Sigmoid colon (tissue), 4 donors: ENCODE results near the gene RIMBP2.

ENCODE experiments used
- CTCF ChIP-seq, 4 experiments: fragments of 450-650 bp in 3 of 4; fragments of 200-600 bp in 1 of 4; IDR thresholded peaks; one replicate each; pipeline ENCODE4 v1.5.1; 2016 to 2019; ENCODE audit warnings: antibody characterized with exemption in 4 of 4, mild to moderate bottlenecking in 3 of 4, moderate library complexity in 2 of 4
- EP300 ChIP-seq, 4 donors: sonication (generic); formaldehyde crosslinking; IDR thresholded peaks; one replicate each; pipeline ENCODE4 v1.6.1; 2017; ENCODE audit warnings: antibody characterized with exemption in 4 of 4
- POLR2A ChIP-seq, 2 donors: fragments of 450-650 bp; IDR thresholded peaks; one replicate each; pipeline ENCODE4 v1.6.1; 2016; ENCODE audit warnings: antibody characterized with exemption in 2 of 2, mild to moderate bottlenecking in 2 of 2, moderate library complexity in 2 of 2

GRCh38 chr12:130412384-130412783 lies 303.7 kb downstream of the RIMBP2 start:
- TF ChIP-seq POLR2A (IDR thresholded peaks at IDR 0.05) (no peak), CTCF (IDR thresholded peaks at IDR 0.05) (no peak), EP300 (IDR thresholded peaks at IDR 0.05) (no peak)
